Mucosa of rectum (tissue), 2 donors: ENCODE data around the gene MAP4K4.

Experiments used
- H3K27ac ChIP-seq, 2 donors: one replicate each; pipeline ENCODE4 v1.7.0; 2013; ENCODE audit warnings: inconsistent platforms in 2 of 2, low read depth in 2 of 2, low read length in 2 of 2
- H3K27me3 ChIP-seq, 2 donors: one replicate each; pipeline ENCODE4 v1.7.0; 2013; ENCODE audit warnings: low read length in 2 of 2; ENCODE audit not compliant: control insufficient read depth in 2 of 2, insufficient read depth in 2 of 2
- H3K36me3 ChIP-seq, 2 donors: one replicate each; pipeline ENCODE4 v1.7.0; 2013; ENCODE audit warnings: low read length in 2 of 2; ENCODE audit not compliant: control insufficient read depth in 2 of 2, insufficient read depth in 2 of 2
- H3K4me1 ChIP-seq, 2 donors: one replicate each; pipeline ENCODE4 v1.7.0; 2013; ENCODE audit warnings: low read length in 2 of 2, mild to moderate bottlenecking in 1 of 2; ENCODE audit not compliant: control insufficient read depth in 2 of 2, insufficient read depth in 2 of 2
- H3K4me3 ChIP-seq, 2 donors: one replicate each; pipeline ENCODE4 v1.7.0; 2013; ENCODE audit warnings: low read length in 2 of 2
- H3K9ac ChIP-seq, 2 donors: one replicate each; pipeline ENCODE4 v1.7.0; 2013; ENCODE audit warnings: low read length in 2 of 2, low read depth in 1 of 2, mild to moderate bottlenecking in 1 of 2
- H3K9me3 ChIP-seq, 2 donors: one replicate each; pipeline ENCODE4 v1.7.0; 2013; ENCODE audit warnings: low read length in 2 of 2; ENCODE audit not compliant: control insufficient read depth in 2 of 2
- donor health status: healthy.
- donor health status: Normal muscosa, but diverticular disease.

Gene MAP4K4

GRCh38 chr2:101942851-101943250, 245.3 kb downstream of the MAP4K4 start:
- no peaks in the 10 kb centered on the region for H3K4me1 ChIP-seq
- no peak overlapping the region for H3K27ac ChIP-seq
- H3K9ac ChIP-seq = no peak overlapping the region
- H3K4me3 ChIP-seq = no peak overlapping the region
- no peaks in the 10 kb centered on the region for H3K36me3 ChIP-seq
- no peaks in the 10 kb centered on the region for H3K27me3 ChIP-seq
- no peaks in the 10 kb centered on the region for H3K9me3 ChIP-seq
